Neural progenitor cell (in vitro differentiated cells): ENCODE measurements around the gene UPP1.

Experiments
- CTCF ChIP-seq: fragments of 200-600 bp; sonication (generic); IDR thresholded peaks from 2 replicates; pipeline ENCODE4 v1.5.1; 2017; ENCODE audit warnings: antibody characterized with exemption, mild to moderate bottlenecking
- EZH2 ChIP-seq: fragments of 200-600 bp; sonication (generic); IDR thresholded peaks from 2 replicates; pipeline ENCODE4 v1.6.1; 2017; ENCODE audit warnings: antibody characterized with exemption, mild to moderate bottlenecking, moderate library complexity

GRCh38 chr7:48053736-48054135, 35.3 kb upstream of the UPP1 start:
- TF ChIP-seq CTCF = no peak
- TF ChIP-seq EZH2 = no peak
